Activated gamma-delta T cell treated with Interleukin-2 at 50 U/mL for 16 hours (primary cell): Measurements from ENCODE around the gene HOXB2.

Experiments
- DNase-seq: peaks from one replicate; pipeline ENCODE4 v3.0.0-alpha.2; 2020

Gene HOXB2

GRCh38 chr17:48578616-48579470, 33.9 kb upstream of the HOXB2 start:
- no peak for DNase-seq

GRCh38 chr17:48577946-48578615, 33.2 kb upstream of the HOXB2 start, which contains the start of gene HOXB4:
Gene HOXB4, minus strand, starts transcription at chr17:48578350. Its CDS starts 31 bp downstream, at chr17:48578319.
- peak; percentile 54 for DNase-seq

- no peak for DNase-seq
Measured at GRCh38 chr17:48577330-48577945, 32.5 kb upstream of the HOXB2 start.

- no peak for DNase-seq
Measured at GRCh38 chr17:48576479-48577309, 31.8 kb upstream of the HOXB2 start.

- no peak for DNase-seq
Measured at GRCh38 chr17:48575673-48576478, 31.0 kb upstream of the HOXB2 start.

- DNase-seq: no peak
Measured at GRCh38 chr17:48575066-48575582, 30.2 kb upstream of the HOXB2 start.

- DNase-seq: no peak
Measured at GRCh38 chr17:48574505-48575065, 29.7 kb upstream of the HOXB2 start.

- no peak for DNase-seq
Measured at GRCh38 chr17:48571826-48572417, 27.0 kb upstream of the HOXB2 start.

GRCh38 chr17:48571024-48571818, 26.3 kb upstream of the HOXB2 start:
- no peak for DNase-seq

GRCh38 chr17:48570325-48571023, 25.6 kb upstream of the HOXB2 start:
- no peak for DNase-seq

- DNase-seq: no peak
Measured at GRCh38 chr17:48569674-48570324, 24.9 kb upstream of the HOXB2 start.

GRCh38 chr17:48569240-48569582, 24.3 kb upstream of the HOXB2 start:
- DNase-seq: no peak

- no peak for DNase-seq
Measured at GRCh38 chr17:48568499-48569239, 23.8 kb upstream of the HOXB2 start.

- no peak for DNase-seq
Measured at GRCh38 chr17:48567646-48568354, 22.9 kb upstream of the HOXB2 start.

- DNase-seq: no peak
Measured at GRCh38 chr17:48567209-48567608, 22.3 kb upstream of the HOXB2 start.

- no peak for DNase-seq
Measured at GRCh38 chr17:48566717-48567116, 21.8 kb upstream of the HOXB2 start.

- DNase-seq: no peak
Measured at GRCh38 chr17:48565925-48566710, 21.2 kb upstream of the HOXB2 start.
